ENCODE measurements around the gene APOBEC3G.

The APOBEC3G gene

GRCh38 chr22:39094717-39095389, 17.8 kb downstream of the APOBEC3G start:
- no peak for TF ChIP-seq CTCF (conservative IDR thresholded peaks at IDR 0.05; ENCODE audit: low read depth, low read length)
- H3K4me3 ChIP-seq (ENCODE audit: low read depth, low read length) = no peak overlapping the region
- DNase-seq (ENCODE audit: low read depth) = no peak

DNA sequence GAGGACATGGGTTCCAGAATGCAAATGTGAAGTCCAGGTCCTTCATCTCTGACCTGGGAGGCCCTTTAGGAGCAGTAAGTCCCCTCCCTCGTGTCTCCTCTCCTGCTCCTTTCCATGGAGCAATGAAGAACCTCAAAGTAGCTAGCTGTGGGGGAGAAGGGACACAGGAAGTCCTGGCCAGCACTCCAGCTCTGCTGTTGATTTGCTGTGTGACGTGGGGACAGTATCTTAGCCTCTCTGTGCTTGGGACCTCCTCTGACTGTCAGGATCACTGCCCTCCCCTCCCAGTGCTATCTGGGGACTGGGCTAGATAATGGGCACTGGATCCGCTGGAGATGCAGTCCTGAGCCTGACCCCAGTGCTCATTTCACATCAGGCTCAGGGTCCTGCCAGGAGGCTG, 18.9 kb downstream of the APOBEC3G start:
- DNase-seq (ENCODE audit: low read depth) = no peak
- no peak for TF ChIP-seq CTCF (conservative IDR thresholded peaks at IDR 0.05; ENCODE audit: low read depth, low read length)
- no peak overlapping the region for H3K4me3 ChIP-seq (ENCODE audit: low read depth, low read length)

DNA sequence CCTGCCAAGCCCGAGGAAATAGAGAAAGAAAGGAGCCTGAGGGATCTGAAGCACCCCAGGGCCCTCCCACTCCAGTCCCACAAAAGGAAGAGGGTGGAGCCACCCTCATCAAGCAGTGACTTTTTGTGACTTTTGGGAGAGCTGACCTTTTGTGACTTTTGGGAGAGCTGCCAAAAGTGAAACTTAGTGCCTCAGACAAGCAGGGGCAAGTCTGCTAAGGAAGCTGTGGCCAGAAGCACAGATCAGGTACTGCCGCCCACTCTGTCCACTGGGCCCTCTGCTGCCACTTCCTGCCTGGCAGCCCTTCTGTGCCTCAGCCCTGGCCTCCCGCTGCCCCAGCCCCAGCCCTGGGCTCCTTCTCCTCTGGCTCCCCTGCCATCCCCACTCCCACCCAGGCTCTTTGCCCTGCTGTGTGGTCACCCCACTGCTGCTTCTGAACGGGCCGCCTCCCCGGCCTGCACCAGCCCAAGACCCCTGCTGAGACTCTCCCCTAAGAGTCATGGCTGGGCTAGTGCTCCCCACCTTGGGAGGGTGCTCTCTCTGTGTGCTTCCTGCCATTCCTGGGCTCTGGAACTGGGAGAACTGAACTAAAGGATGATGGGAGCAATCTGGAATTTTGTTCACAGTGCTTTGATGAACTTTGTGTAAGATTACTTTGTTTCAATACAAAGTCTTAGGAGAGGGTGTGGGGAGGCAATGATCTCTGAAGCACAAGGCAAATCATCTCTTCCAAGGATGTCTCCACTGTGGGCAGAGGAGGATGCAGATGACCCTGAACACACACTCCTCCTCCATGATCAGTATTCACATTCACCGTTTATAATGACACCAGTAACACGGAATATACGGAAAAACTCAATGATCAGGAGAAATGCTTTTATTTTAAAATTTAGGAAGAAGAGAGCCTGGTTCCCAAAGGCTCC, 20.3 kb downstream of the APOBEC3G start, which contains the start of gene APOBEC3H:
Gene APOBEC3H, plus strand, starts transcription at position 147 of the 923 bp plus-strand sequence. CDS start 3,035 bp downstream, outside the sequence.
- DNase-seq (ENCODE audit: low read depth) = peak; percentile 10
- H3K4me3 ChIP-seq (ENCODE audit: low read depth, low read length) = no peak within 1 kb of the TSS
- no peak for TF ChIP-seq CTCF (conservative IDR thresholded peaks at IDR 0.05; ENCODE audit: low read depth, low read length)

- DNase-seq (ENCODE audit: low read depth) = no peak
- no peak overlapping the region for H3K4me3 ChIP-seq (ENCODE audit: low read depth, low read length)
- TF ChIP-seq CTCF (conservative IDR thresholded peaks at IDR 0.05; ENCODE audit: low read depth, low read length) = no peak
These were observed 21.0 kb downstream of the APOBEC3G start for GRCh38 chr22:39098026-39098425.

DNA sequence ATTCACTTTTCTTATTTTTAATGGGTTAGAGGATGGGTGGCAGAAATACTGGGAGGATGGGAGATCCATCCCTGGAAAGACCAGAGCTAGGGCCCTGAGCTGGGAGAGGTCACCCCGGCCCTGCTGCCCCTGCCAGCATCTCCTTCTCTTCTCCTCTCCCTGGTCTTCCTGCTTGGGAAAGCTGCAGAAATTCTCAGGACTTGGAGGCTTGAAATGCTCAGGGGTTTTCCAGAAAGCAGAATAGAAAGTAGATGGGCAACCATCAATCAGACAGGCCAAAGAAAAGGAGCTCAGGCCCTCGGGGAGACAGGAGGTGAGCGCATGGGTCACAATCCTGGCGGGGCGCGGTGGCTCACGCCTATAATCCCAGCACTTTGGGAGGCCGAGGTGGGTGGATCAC, 21.5 kb downstream of the APOBEC3G start:
- H3K4me3 ChIP-seq (ENCODE audit: low read depth, low read length) = no peak overlapping the region
- TF ChIP-seq CTCF (conservative IDR thresholded peaks at IDR 0.05; ENCODE audit: low read depth, low read length) = no peak

DNA sequence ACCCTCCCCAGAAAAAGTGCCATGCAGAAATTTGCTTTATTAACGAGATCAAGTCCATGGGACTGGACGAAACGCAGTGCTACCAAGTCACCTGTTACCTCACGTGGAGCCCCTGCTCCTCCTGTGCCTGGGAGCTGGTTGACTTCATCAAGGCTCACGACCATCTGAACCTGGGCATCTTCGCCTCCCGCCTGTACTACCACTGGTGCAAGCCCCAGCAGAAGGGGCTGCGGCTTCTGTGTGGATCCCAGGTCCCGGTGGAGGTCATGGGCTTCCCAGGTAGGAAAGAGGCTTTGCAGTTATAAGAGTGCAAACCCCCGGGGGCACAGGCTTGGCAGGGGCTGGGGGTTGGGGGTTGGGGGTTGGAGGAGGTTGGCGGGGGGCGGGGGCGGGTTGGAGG, 24.2 kb downstream of the APOBEC3G start:
- H3K4me3 ChIP-seq (ENCODE audit: low read depth, low read length) = no peak overlapping the region
- no peak for DNase-seq (ENCODE audit: low read depth)
- no peak for TF ChIP-seq CTCF (conservative IDR thresholded peaks at IDR 0.05; ENCODE audit: low read depth, low read length)

More for the DNA sequence above, 21.5 kb downstream of the APOBEC3G start:
- DNase-seq (ENCODE audit: low read depth) = no peak
